DMS153 (cell line): ENCODE results near the gene HAS3.

ENCODE experiments used
- DNase-seq: peaks from one replicate; lab custom pipeline; 2025; lab: John Stamatoyannopoulos, UW

HAS3 gene

GRCh38 chr16:69089091-69089910, 16.2 kb upstream of the HAS3 start:
- DNase-seq = peak; percentile 78

- DNase-seq = peak; percentile 84
Observed at GRCh38 chr16:69093974-69094373, 11.5 kb upstream of the HAS3 start.

GRCh38 chr16:69094501-69094900, 11.0 kb upstream of the HAS3 start:
- DNase-seq = no peak

DNA sequence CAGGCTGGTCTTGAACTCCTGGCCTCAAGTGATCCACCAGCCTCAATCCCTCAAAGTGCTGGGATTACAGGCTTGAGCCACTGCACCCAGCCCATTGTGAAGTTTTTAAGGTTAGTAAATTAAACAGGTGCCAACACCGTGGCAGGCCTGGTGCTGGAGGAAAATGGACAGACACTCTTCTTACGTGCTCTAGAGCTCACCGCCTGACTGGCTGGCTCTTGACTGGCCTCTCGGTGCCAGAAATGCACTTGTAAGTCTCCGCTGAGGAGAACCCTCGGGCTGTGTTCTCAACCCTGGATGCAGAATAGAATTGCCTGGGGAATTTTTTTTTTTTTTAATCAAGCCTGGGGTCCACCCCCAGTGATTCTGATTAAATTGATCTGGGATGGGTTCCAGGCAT, 10.3 kb upstream of the HAS3 start:
- no peak for DNase-seq

GRCh38 chr16:69100071-69100691, 5.3 kb upstream of the HAS3 start:
- peak; percentile 50 for DNase-seq

DNA sequence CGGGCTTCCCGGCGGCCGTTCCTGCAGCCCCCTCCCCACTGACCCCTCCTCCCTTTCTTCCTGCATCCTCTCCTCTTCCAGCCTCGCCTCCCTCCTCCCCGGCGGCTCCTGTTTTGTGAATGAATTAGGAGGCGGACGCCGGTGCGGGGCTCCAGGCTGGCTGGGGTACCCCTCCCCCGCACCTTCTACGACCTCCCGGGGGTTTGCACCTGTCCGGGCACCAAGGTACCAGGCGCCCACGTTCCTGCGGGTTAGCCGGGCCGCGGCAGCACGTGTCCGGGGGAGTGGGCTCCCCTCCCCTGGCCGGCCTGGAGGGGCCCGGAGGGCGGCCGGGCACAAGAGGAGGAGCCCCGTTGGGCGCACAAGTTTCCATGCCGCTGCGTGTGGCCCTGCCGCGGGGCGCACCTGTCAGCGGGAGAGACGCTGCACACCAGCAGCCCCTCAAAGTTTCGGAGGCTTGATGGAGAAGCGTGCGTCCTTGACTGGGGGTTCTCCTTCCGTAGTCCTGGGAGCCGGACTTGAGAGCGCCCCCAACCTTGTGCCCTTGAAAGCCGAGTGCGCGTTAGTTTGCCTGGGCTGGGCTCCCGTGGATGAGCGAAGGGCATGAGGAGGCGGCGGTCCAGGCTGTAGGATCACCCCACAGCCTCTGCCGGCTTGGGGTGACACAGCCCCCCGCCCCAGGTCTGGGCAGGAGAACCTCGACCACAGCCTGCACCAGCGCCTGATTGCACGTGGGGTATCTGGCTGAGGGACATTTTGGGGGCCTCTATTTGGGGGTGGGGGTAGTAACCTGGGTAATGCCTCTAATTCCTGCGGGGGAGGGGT, 1.2 kb downstream of the HAS3 start:
- no peak for DNase-seq

DNA sequence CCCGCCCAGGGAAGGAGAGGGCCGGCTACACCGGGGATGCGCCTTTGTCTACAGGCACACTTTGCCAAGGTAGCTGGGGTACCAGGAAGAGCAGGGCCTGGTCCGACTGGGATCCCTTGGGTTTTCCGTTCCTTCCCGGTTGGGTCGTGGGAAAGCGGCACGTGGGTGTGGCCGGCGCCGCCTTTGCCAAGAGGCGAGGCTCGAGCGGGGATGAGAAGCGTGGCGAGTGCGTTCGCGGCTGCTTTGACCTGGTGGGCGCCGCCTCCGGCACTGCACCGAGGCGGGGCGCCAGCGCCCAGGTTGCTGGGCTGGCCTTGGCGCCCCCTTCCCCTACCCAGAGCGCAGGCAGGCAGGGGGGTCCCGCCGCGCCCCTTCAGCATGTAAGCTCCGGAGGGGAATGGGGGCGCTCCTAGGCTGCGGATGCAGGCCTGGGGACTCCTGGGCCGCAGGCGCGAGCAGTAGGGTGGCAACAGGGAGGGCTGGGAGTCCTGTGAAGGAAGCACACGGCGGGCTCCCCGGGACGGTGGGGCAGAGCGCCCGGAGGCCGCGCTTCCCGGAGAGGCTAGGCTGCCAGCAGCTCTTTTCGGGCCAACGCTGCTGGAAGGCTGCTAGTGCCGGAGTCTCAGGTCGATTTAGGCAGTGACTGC, 2.0 kb downstream of the HAS3 start:
- no peak for DNase-seq

DNA sequence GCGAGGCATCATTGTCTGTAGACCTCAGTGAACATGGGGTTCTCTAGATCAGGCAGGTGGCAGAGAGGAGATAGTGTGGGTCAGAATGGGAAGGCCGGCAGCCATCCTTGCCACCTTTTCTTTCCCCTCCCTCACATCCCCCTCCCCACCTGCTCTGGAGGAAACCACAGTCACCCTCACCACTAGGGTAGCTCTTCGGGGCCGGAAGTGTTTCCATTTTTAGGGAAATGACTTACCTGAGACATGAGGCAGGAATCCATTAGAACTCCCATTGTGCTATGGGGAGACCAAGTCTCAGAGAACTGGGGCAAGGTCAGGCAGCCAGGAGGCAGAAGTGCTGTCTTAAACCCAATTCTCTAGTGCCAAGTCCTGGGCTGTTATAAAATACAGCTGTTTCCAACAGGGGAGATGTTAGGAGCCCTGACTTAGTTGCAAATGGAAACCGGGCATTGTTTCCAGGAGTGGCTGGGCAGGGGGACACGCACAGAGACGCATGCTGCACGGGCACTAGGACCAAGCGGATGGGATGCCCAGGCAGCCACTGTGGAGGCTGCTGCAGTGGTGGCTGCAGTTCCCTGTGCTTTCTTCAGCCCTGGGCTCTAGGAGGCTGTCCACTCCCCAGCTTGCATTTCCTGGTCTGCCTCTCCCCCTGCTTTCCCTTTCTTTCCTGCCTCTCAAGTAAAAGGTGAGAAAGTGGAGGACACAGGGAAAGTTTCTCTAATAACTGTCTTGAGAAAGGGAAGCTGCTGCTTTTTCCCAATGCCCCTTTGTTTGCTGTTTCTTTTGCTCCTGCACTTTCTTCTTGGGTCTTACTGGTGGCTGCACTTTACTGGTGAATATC, 2.8 kb downstream of the HAS3 start:
- DNase-seq = no peak

DNA sequence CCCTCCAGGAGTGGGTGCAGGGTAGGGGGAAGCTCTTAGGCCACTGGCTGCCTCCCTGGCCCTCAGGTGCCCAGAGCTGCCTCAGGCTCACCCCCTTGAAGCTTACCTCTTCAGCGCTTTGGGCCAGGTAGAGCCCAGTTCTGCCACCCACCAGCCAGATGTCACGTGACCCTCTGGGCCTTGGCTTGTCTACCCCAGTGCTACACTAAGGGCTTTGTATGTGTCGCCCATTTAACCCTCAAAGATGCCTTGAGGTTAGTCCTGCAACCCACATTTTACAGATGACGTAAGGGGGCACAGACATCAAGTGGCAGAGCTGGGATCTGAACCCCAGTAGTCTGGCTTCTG, 3.4 kb downstream of the HAS3 start:
- DNase-seq = no peak

- DNase-seq = no peak
Observed at GRCh38 chr16:69109486-69110270, 4.2 kb downstream of the HAS3 start.

DNA sequence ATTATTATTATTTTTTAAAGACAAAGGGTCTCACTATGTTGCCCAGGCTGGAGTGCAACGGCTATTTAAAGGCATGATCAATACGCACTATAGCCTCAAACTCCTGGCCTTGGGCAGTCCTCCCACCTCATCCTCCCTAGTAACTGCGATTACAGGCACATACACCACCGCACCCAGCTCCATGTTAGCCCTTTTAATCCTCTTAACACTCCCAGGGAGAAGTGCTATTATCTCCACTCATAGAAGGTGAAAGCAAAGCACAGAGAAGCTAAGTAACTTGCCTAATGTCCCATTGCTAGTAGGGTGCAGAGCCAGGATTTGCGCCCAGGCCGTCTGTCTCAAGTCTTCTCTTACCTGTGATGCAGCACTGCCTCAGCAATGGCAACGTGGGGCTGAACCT, 5.0 kb downstream of the HAS3 start:
- no peak for DNase-seq

GRCh38 chr16:69111216-69111875, 5.9 kb downstream of the HAS3 start:
- no peak for DNase-seq

- DNase-seq = no peak
Observed at GRCh38 chr16:69111876-69112230, 6.4 kb downstream of the HAS3 start.

GRCh38 chr16:69112285-69113129, 7.1 kb downstream of the HAS3 start:
- peak; percentile 5 for DNase-seq

GRCh38 chr16:69113216-69113615, 7.8 kb downstream of the HAS3 start:
- DNase-seq = no peak

GRCh38 chr16:69114346-69114975, 9.0 kb downstream of the HAS3 start:
- DNase-seq = no peak

DNA sequence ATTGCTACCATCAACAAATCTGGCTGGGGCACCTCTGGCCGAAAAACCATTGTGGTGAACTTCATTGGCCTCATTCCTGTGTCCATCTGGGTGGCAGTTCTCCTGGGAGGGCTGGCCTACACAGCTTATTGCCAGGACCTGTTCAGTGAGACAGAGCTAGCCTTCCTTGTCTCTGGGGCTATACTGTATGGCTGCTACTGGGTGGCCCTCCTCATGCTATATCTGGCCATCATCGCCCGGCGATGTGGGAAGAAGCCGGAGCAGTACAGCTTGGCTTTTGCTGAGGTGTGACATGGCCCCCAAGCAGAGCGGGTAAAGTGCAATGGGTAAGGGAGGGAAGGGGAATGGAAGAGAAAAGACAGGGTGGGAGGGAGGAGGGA, 9.5 kb downstream of the HAS3 start:
- DNase-seq = no peak

- no peak for DNase-seq
Observed at GRCh38 chr16:69115361-69115760, 9.9 kb downstream of the HAS3 start.

DNA sequence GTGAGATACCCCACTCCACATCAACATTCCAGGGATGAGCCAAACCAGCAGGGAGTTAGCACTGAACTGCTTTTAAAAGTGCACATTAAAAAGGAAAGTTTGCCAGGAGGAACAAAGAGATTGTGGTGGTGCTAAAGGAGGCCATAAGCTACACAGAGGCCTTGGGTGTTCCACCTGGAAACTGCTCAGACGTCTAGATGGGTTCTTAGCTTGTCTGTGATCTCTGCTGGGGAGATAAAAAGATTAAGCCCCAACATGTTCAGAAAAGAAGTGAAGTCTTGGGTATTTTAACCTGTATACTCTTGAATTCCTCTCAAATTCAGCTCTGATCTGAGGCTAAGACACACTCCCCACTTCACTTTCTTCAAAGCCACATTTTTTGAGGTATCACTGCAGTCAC, 10.4 kb downstream of the HAS3 start:
- no peak for DNase-seq
